GM19372 (cell line): ENCODE data around the gene YWHAQ.

Experiments
- ATAC-seq: cut with Tn5 transposase; IDR thresholded peaks from one replicate; pipeline ENCODE4 v1.9.1; 2021; ENCODE audit warnings: mild to moderate bottlenecking, low read depth, moderate library complexity; ENCODE audit not compliant: unreplicated experiment

YWHAQ gene

GRCh38 chr2:9630736-9631552 lies at the start of gene YWHAQ:
TSS of gene YWHAQ (minus strand) at chr2:9630997. CDS start at chr2:9630452, 545 bp downstream.
- ATAC-seq, result peak; percentile 88

GRCh38 chr2:9680082-9680481 lies 49.3 kb upstream of the YWHAQ start:
- ATAC-seq, result no peak

DNA sequence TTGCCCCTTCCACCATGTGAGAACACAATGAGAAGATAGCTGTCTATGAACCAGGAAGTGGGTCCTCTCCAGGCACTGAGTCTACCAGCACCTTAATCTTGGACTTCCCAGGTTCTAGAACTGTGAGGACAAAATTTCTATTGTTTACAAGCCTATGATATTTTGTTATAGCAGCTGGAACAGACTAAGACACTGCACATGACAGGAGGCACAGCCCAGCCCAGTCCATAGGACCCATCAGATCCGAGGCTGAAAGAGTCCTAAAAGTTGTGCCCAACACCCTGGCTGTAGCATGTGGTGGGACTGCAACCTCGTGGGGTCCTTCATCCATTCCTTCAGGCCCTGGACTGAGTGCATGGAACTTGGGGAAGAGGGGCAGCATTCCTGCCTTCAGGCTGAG lies 48.4 kb upstream of the YWHAQ start:
- ATAC-seq, result no peak

GRCh38 chr2:9678544-9678943 lies 47.7 kb upstream of the YWHAQ start:
- ATAC-seq, result no peak

DNA sequence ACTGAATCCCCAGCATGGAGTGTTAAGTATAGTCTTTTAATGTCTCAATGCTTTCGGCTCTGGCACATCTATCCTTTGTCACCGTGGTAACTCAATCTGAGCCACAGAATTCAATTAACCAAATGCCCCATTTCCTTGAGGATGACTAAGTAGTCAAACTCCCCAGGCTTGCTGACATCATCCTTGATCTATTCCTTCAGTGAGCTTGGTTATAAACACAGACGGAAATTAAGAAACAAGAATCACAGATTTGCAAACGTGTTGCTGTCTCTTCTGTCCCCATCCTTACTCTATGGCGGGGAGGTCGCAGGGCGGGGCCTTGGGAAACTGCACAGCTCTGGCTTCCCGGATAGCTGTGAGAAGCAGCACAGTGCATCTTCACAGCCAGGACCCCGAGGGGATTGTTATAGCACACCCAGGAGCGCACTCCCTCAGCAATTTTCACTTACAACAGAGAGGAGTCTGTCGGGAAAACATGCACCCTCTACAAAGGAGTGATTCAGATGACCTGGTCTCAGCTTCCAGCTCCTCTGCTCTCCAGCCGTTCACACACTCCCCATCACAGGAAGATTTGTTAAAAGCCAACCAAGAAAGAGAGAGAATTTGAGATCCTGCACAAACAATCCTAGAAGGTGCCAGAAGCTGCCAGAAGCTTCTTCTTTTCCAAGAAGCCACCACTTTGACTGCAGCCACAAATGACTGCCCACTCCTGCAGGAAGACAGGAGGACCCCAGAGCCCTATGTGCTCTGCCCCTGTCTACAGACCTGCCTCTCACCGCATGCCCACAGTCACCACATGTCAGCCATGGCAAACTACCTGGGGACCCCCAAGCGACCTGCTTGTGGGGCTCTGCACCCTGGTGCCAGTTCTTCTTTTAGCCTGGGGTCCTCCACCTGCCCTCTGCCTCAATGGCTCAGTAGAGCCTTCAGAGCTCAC lies 44.9 kb upstream of the YWHAQ start:
- no peak for ATAC-seq

GRCh38 chr2:9674891-9675414 lies 44.2 kb upstream of the YWHAQ start:
- ATAC-seq, result no peak

DNA sequence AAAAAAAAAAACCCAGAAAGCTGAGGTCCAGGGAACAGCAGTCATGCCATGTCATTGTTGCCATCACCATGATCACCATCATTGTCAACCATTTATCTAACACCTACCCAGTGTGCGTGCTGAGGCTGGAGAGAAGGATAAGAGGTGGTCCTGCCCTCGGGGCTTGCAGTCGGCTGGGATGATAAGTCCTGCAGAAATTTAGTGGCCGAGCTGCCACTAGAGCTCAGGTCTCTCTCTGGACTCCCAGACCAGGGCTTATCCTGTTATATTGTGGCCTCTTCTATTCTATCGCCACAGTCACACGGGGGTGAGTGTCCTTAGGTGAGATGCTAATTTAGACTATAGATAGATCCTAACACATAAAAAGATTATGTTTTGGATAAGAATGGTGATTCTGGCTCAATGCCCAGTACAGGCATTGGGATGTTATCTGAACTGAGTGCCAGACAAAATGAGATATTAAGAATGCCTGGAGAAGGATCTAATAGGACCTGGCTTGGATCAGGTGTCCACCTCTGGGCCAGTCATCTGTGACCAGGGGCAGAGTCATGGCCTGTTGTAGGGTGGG lies 43.2 kb upstream of the YWHAQ start:
- ATAC-seq, result no peak

DNA sequence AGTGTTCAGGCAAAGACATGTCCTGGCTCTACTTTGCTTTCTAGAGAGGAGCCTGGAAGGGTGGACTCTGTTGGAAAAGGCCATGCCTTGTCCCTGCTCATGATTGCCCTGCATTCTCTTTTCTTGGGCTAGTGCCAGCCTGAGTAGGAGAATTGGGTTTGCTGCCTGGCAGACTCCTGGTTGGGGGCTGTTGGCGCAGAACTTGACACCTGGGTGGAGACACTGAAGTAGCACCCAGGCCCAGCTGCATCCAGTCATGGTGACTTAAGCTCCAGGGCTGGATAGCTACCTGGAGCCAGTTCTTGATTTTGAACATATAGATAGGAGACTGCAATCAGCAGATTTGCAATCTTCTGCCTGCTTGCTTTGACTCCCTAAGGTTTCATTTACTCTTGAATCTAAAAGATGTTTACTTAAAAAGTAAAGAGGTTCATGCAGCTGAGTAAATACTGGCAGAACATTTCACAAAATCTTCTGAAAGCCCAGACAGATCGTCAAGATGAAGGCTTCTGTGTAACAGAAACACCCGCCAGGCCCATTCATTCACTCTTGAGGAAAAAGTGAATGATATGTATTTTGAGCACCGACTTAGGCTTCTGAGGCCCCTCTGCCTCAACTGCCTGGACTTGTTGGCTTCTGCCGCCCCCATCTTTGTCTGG lies 38.0 kb upstream of the YWHAQ start:
- ATAC-seq, result no peak

- no peak for ATAC-seq
Observed at GRCh38 chr2:9667826-9668225, 37.0 kb upstream of the YWHAQ start.

- no peak for ATAC-seq
Observed at GRCh38 chr2:9666306-9666705, 35.5 kb upstream of the YWHAQ start.

DNA sequence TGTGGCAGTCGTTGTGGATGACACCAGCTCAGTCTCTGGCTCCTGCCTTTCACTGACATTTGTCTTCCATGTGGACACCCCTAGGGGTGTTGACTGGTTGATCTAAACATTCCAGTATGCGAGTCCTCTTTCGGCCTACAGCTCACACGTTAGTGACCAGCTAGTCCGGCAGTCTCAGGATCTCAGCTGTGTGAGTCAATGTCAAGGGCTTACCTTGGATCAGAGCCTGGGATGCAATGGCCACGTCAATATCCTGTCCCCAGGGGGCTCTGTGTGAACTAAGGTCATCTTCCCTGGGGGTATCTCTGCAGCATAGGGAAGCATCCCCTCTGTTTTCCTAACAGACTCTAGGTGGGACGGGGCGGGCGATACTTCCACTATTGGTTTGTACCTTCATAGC lies 35.1 kb upstream of the YWHAQ start:
- ATAC-seq, result no peak

GRCh38 chr2:9664365-9664764 lies 33.6 kb upstream of the YWHAQ start:
- ATAC-seq, result no peak

DNA sequence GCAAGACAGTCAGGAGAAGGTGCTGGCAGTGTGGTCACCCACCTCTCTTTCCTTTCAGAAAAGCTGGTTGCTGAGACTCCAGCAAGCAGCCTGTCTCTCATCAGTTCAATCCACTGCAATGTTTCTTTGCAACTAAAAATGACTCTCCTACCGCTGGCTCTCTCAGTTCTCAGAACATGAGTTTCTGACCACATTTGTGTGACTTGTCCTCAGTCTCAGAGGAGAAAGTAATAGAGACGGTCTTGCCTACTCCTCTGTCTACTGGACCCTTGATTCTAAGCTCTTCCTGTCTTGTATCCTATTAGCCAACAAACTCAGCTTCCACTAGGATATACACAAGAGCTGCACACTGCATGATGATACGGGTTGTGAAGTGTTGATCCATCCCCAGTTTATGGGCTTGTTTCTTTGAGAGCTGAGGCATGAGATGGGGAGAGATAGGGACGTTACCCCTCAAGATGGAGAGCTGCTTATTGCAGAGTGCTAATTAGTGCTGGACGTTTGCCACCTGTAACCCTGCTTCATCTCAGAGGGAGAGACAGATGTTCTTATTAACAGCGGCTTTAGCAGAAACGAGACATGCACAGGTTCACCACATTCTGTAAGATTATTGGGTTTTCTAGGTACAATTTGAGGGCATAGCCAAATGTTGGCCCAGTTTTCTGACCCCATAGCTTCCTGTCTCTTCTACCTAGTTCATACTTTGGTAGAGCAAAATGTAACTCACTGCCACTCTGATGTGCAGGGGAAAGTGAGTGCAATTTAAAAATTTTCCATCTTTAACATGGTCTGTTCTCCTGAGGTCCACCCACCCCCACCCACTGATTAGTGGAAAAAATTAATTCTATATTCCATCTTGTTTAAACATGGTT lies 32.4 kb upstream of the YWHAQ start:
- peak; percentile 65 for ATAC-seq

GRCh38 chr2:9661261-9661660 lies 30.5 kb upstream of the YWHAQ start:
- no peak for ATAC-seq

DNA sequence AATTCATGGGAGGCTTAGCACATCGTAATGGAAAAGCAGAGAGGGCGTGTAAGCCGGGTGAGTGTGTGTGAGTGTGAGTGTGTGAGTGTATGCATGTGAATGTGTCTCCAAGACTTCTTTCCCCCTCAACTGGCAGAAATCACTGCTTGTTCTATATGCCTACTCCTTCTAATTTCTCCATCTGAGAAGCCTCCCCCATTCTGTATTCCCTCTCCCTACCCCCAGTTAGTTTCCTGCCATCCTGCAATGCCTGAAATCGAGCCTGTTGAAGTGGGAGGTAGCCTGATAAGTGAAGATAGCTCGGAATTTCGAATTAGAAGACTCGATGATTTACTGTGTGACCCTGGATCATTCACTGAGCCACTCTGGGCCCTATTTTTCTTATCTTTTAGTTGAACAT lies 30.0 kb upstream of the YWHAQ start:
- ATAC-seq, result no peak

- ATAC-seq, result no peak
Observed at GRCh38 chr2:9660154-9660553, 29.4 kb upstream of the YWHAQ start.

DNA sequence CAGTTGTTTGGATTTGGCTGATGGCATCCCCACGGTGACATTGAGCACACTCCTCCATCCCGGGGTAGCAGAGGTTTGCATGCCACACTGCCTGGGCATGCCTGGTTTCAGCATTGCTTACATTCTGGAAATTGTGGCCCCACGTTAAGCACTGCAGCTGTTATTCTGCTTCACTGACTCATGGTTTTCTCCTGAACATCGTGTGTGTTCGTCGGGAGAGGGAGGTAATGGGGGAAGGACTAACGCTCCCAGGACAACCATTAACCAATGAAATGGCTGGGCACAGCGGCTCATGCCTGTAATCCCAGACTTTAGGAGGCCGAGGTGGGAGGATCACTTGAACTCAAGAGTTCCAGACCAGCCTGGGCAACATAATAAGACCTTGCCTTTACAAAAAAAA lies 28.2 kb upstream of the YWHAQ start:
- no peak for ATAC-seq

- ATAC-seq, result no peak
Observed at GRCh38 chr2:9657731-9658130, 26.9 kb upstream of the YWHAQ start.

DNA sequence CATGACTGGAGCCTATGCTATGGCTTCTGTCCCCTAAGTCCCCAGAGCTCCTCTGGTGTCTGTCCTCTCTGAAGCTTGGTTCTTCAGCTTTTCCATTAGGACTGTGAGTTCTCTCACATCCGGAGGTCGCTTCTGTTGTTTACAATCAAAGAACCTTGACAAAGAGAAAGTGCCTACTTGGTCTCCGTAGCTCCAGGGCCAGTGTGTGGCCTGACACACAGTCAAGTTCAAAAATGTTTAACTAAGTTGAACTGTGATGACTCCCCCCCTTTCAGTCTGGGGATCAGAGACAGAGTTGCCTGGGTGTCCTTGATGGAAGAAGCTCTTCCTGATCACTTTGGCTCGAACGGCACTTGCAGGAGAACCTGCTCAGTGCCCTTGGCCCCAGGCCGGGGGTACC lies 26.3 kb upstream of the YWHAQ start:
- ATAC-seq, result no peak
